Measurements from ENCODE around the gene FGGY.

GRCh38 chr1:59709333-59709732 is 412.4 kb downstream of the FGGY start:
- TF ChIP-seq NFYB (CRISPR knock-in tag; conservative IDR thresholded peaks at IDR 0.05; ENCODE audit: low read depth), result no peak
- no peak for TF ChIP-seq CTCF (IDR thresholded peaks at IDR 0.05)
- TF ChIP-seq, protein P1, sequence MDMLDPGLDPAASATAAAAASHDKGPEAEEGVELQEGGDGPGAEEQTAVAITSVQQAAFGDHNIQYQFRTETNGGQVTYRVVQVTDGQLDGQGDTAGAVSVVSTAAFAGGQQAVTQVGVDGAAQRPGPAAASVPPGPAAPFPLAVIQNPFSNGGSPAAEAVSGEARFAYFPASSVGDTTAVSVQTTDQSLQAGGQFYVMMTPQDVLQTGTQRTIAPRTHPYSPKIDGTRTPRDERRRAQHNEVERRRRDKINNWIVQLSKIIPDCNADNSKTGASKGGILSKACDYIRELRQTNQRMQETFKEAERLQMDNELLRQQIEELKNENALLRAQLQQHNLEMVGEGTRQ (CRISPR knock-in tag; IDR thresholded peaks at IDR 0.05), result no peak
- TF ChIP-seq, protein P2, sequence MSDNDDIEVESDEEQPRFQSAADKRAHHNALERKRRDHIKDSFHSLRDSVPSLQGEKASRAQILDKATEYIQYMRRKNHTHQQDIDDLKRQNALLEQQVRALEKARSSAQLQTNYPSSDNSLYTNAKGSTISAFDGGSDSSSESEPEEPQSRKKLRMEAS (CRISPR knock-in tag; IDR thresholded peaks at IDR 0.05), result no peak
- no peak for TF ChIP-seq STAT6 (CRISPR knock-in tag; conservative IDR thresholded peaks at IDR 0.05; ENCODE audit: low read depth)
- no peak for TF ChIP-seq CREB1 (CRISPR knock-in tag; IDR thresholded peaks at IDR 0.05)
- no peak for TF ChIP-seq NR1H2 (CRISPR knock-in tag; IDR thresholded peaks at IDR 0.05)

Data from WTC11 (cell line).